Naive thymus-derived CD8-positive, alpha-beta T cell (primary cell): Measurements from ENCODE around the gene TENT4A. TPM values are rescaled to one million over a fixed set of nuclear protein-coding genes. Genes with fewer than 3 reads are reported as not detected.

Source experiments
- ATAC-seq, 2 donors: fragments of 150-1000 bp; cut with Tn5 transposase in 1 of 2; sonication (Bioruptor Pico), chemical (Tn5 transposase) in 1 of 2; 1 replicate in 1 of 2; 2 replicates in 1 of 2; pipeline ENCODE4 v1.10.0; 2021; ENCODE audit warnings: mild to moderate bottlenecking in 2 of 2, moderate library complexity in 2 of 2
- POLR2A ChIA-PET: fragments of 350-600 bp; sonication (Branson Sonifier 250); formaldehyde crosslinking; loops from one replicate; lab custom pipeline; 2021; ENCODE audit warnings: antibody characterized with exemption; lab: Charles Lee
- DNase-seq, 10 donors: peaks; one replicate each; pipeline versions ENCODE4 v3.0.0 to v3.0.0-alpha.2; 2020 to 2022
- H3K27ac Mint-ChIP-seq, 10 donors: one replicate each; pipeline ENCODE4 v1.8.0; 2020 to 2022; ENCODE audit warnings: mild to moderate bottlenecking in 10 of 10, mixed read lengths in 10 of 10, moderate library complexity in 4 of 10, inconsistent platforms in 1 of 10
- H3K27me3 Mint-ChIP-seq, 5 donors: one replicate each; pipeline ENCODE4 v1.8.0; 2021 to 2022; ENCODE audit warnings: mixed read lengths in 5 of 5
- H3K36me3 Mint-ChIP-seq, 3 donors: one replicate each; pipeline ENCODE4 v1.8.0; 2020 to 2022; ENCODE audit warnings: mixed read lengths in 3 of 3, mild to moderate bottlenecking in 2 of 3, inconsistent platforms in 1 of 3
- H3K4me1 Mint-ChIP-seq, 4 donors: one replicate each; pipeline ENCODE4 v1.8.0; 2021 to 2022; ENCODE audit warnings: mixed read lengths in 4 of 4
- H3K4me3 Mint-ChIP-seq, 10 donors: one replicate each; pipeline ENCODE4 v1.8.0; 2020 to 2022; ENCODE audit warnings: mild to moderate bottlenecking in 10 of 10, mixed read lengths in 10 of 10, moderate library complexity in 6 of 10, inconsistent platforms in 1 of 10
- H3K9me3 Mint-ChIP-seq, 9 donors: one replicate each; pipeline ENCODE4 v1.8.0; 2020 to 2022; ENCODE audit warnings: mixed read lengths in 9 of 9, mild to moderate bottlenecking in 3 of 9, inconsistent platforms in 1 of 9, moderate library complexity in 1 of 9
- polyA plus RNA-seq, 3 donors: library from polyadenylated mRNA; unstranded; fragments of 300-500 nt; fragmentation: Illumina TruSeq; gene quantifications; one replicate each; pipeline ENCODE4 v1.2.3, GENCODE V29; 2021
- total RNA-seq, 8 experiments: library from RNA in 2 of 8; stranded (reverse) in 2 of 8; gene quantifications; one replicate each; pipeline ENCODE4 v1.2.3 and lab custom pipeline; 2021 to 2026

TENT4A gene
- total and polyA plus RNA-seq, 5 experiments from 2014 or later, result 0.72 to 53.7 (median 1.2) TPM

GRCh38 chr5:6759401-6759800, 46.2 kb downstream of the TENT4A start:
- POLR2A ChIA-PET, result no interaction called here
- H3K27me3 Mint-ChIP-seq, result no peaks in the 10 kb centered on the region
- peaks cover 0 to 2% (median 0%) of the 10 kb centered on the region in 9 donors for H3K9me3 Mint-ChIP-seq

DNA sequence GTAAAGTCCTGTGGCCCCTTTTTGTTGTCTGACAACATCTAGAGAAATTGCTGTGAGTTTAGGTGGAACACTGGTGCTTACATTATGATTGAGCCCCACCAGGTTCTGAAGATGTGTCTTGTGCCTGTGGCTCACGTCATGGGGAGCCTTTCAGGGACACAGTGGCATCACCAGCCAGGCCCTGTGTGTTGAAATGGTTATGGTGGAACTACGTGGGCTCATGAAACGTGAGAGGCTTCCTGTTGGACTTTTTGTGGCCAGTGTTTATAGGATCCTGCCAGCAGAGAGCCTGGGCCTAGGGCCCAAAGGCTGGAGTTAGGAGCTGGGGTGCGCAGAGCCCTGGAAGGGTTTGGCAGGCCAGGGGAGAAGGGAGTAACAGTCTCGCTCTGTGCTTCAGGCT, 46.8 kb downstream of the TENT4A start:
- Mint-ChIP-seq H3K36me3 (peaks cover 0 to 31% (median 15%) of the 10 kb centered on the region in 3 donors), H3K4me3 (no peak overlapping the region), H3K9me3 (peaks cover 0 to 2% (median 0%) of the 10 kb centered on the region in 9 donors), H3K27ac (peak overlapping the region in 3 of 10 donors; percentile 22 to 69 (median 35)), H3K4me1 (peaks cover 0 to 1% (median 0%) of the 10 kb centered on the region in 4 donors), H3K27me3 (no peaks in the 10 kb centered on the region)
- DNase-seq (no peak), ATAC-seq (no peak)
- POLR2A ChIA-PET, result no interaction called here

More at GRCh38 chr5:6759401-6759800, 46.2 kb downstream of the TENT4A start:
- no peak for DNase-seq
- Mint-ChIP-seq H3K4me1 (peaks cover 0 to 1% (median 0%) of the 10 kb centered on the region in 4 donors), H3K4me3 (no peak overlapping the region), H3K36me3 (peaks cover 0 to 37% (median 18%) of the 10 kb centered on the region in 3 donors), H3K27ac (peak overlapping the region in 1 of 10 donors; percentile 50)
- no peak for ATAC-seq

DNA sequence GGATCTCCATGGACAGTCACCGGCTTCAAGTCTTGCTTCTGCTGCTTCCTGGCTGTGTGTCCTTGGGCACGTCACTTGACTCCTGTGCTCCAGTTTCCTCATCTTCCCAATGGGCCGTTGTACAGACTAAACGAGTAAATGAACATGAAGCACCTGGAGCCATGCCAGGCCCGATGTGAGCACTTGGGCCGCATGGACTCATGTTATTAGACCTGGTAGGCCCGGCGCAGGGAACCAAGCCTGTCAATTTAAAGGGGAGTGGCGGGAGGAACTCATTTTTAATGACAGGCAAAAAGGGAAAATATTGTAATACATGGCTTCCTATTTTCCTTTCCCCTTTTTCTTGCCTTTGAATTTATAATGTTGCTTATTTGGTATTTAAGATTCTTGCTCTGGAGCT, 47.5 kb downstream of the TENT4A start:
- Mint-ChIP-seq H3K36me3 (peaks cover 0 to 24% (median 9%) of the 10 kb centered on the region in 3 donors), H3K27ac (peak overlapping the region in 2 of 10 donors; percentile 20 to 22), H3K4me1 (peaks cover 0 to 3% (median 1%) of the 10 kb centered on the region in 4 donors), H3K9me3 (peaks cover 0 to 2% (median 0%) of the 10 kb centered on the region in 9 donors), H3K27me3 (no peaks in the 10 kb centered on the region), H3K4me3 (no peak overlapping the region)
- DNase-seq, result no peak
- POLR2A ChIA-PET, result no interaction called here
- ATAC-seq, result no peak

- peaks cover 0 to 2% (median 0%) of the 10 kb centered on the region in 9 donors for H3K9me3 Mint-ChIP-seq
Measured at GRCh38 chr5:6761333-6761732, 48.1 kb downstream of the TENT4A start.

GRCh38 chr5:6762116-6762515, 48.9 kb downstream of the TENT4A start:
- POLR2A ChIA-PET, result no interaction called here
- DNase-seq, result no peak

More at GRCh38 chr5:6761333-6761732, 48.1 kb downstream of the TENT4A start:
- Mint-ChIP-seq H3K27me3 (no peaks in the 10 kb centered on the region), H3K27ac (peak overlapping the region in 1 of 10 donors; percentile 20), H3K4me1 (peaks cover 0 to 7% (median 4%) of the 10 kb centered on the region in 4 donors), H3K4me3 (no peak overlapping the region), H3K36me3 (peaks cover 0 to 18% (median 4%) of the 10 kb centered on the region in 3 donors)
- POLR2A ChIA-PET, result no interaction called here
- ATAC-seq (no peak), DNase-seq (no peak)

GRCh38 chr5:6762697-6763096, 49.5 kb downstream of the TENT4A start:
- no peak overlapping the region for H3K4me3 Mint-ChIP-seq
- H3K36me3 Mint-ChIP-seq, result peaks cover 0 to 7% (median 4%) of the 10 kb centered on the region in 3 donors
- no peak for ATAC-seq
- DNase-seq, result no peak
- H3K27ac Mint-ChIP-seq, result no peak overlapping the region
- no peaks in the 10 kb centered on the region for H3K27me3 Mint-ChIP-seq
- H3K9me3 Mint-ChIP-seq, result peaks cover 0 to 2% (median 0%) of the 10 kb centered on the region in 9 donors
- POLR2A ChIA-PET, result no interaction called here
- peaks cover 0 to 11% (median 5%) of the 10 kb centered on the region in 4 donors for H3K4me1 Mint-ChIP-seq

More at GRCh38 chr5:6762116-6762515, 48.9 kb downstream of the TENT4A start:
- H3K4me3 Mint-ChIP-seq, result no peak overlapping the region
- H3K36me3 Mint-ChIP-seq, result peaks cover 0 to 12% (median 4%) of the 10 kb centered on the region in 3 donors
- no peaks in the 10 kb centered on the region for H3K27me3 Mint-ChIP-seq
- no peak for ATAC-seq
- no peak overlapping the region for H3K27ac Mint-ChIP-seq
- peaks cover 0 to 2% (median 0%) of the 10 kb centered on the region in 9 donors for H3K9me3 Mint-ChIP-seq
- peaks cover 0 to 8% (median 4%) of the 10 kb centered on the region in 4 donors for H3K4me1 Mint-ChIP-seq

- no peak overlapping the region for H3K27ac Mint-ChIP-seq
- no peak for DNase-seq
- H3K4me3 Mint-ChIP-seq, result no peak overlapping the region
- POLR2A ChIA-PET, result no interaction called here
- ATAC-seq, result no peak
- no peaks in the 10 kb centered on the region for H3K27me3 Mint-ChIP-seq
- H3K4me1 Mint-ChIP-seq, result peaks cover 0 to 11% (median 5%) of the 10 kb centered on the region in 4 donors
- peaks cover 0 to 2% (median 0%) of the 10 kb centered on the region in 9 donors for H3K9me3 Mint-ChIP-seq
- H3K36me3 Mint-ChIP-seq, result peaks cover 0 to 4% (median 2%) of the 10 kb centered on the region in 3 donors
Measured at GRCh38 chr5:6763191-6763590, 50.0 kb downstream of the TENT4A start.

- Mint-ChIP-seq H3K36me3 (peaks cover 0 to 2% (median 0%) of the 10 kb centered on the region in 3 donors), H3K27me3 (peaks cover 0 to 4% (median 0%) of the 10 kb centered on the region in 5 donors), H3K27ac (peak overlapping the region in 1 of 10 donors; percentile 43), H3K4me3 (no peak overlapping the region), H3K4me1 (peaks cover 0 to 11% (median 5%) of the 10 kb centered on the region in 4 donors), H3K9me3 (no peaks in the 10 kb centered on the region)
- peak; percentile 26 to 74 (median 51) for DNase-seq
- ATAC-seq, result peak; percentile 72 to 85
- POLR2A ChIA-PET, result interaction anchor here (0.7 kb wide), 1 partner anchor 25 kb away, joined by 6 read pairs; no protein-coding TSS in a partner anchor
Measured at GRCh38 chr5:6765612-6766525, 52.6 kb downstream of the TENT4A start.

GRCh38 chr5:6766604-6767093, 53.4 kb downstream of the TENT4A start:
- no peak overlapping the region for H3K27ac Mint-ChIP-seq
- peaks cover 0 to 11% (median 5%) of the 10 kb centered on the region in 4 donors for H3K4me1 Mint-ChIP-seq
- H3K9me3 Mint-ChIP-seq, result no peaks in the 10 kb centered on the region
- H3K4me3 Mint-ChIP-seq, result no peak overlapping the region
- peaks cover 0 to 10% (median 0%) of the 10 kb centered on the region in 5 donors for H3K27me3 Mint-ChIP-seq
- DNase-seq, result peak in 1 of 10 donors; percentile 35
- H3K36me3 Mint-ChIP-seq, result no peaks in the 10 kb centered on the region
- POLR2A ChIA-PET, result no interaction called here
- peak; percentile 46 to 49 for ATAC-seq

DNA sequence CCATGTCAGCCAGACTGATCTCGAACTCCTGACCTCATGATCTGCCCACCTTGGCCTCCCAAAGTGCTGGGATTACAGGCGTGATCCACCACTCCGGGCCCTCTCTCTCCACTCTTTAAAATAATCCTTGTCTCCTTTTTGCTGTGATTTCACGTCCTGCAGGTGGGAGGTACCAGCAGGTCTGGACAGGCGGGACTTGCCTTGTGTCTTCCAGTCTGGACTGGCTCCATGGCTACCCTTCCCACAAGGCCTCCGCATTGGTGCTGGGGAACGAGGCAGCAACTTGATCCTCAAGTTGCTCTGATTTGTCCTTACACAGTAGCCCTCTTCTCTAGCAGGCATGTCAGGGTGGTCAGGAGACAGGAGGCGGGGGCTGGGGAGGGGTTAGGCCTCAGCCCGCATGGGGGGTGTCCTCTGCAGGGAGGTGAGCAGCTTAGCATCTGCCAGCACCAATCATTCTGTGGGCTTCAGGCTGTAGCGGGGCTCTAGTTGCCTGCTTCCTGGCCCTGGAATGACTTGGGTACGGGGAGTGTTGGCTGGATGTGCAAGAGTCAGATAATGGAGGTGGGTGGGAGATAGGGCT, 54.3 kb downstream of the TENT4A start:
- no peak for DNase-seq
- no peaks in the 10 kb centered on the region for H3K36me3 Mint-ChIP-seq
- peak overlapping the region in 1 of 10 donors; percentile 56 for H3K27ac Mint-ChIP-seq
- H3K4me3 Mint-ChIP-seq, result no peak overlapping the region
- peaks cover 0 to 11% (median 5%) of the 10 kb centered on the region in 4 donors for H3K4me1 Mint-ChIP-seq
- no peaks in the 10 kb centered on the region for H3K9me3 Mint-ChIP-seq
- POLR2A ChIA-PET, result no interaction called here
- ATAC-seq, result no peak
- peaks cover 0 to 14% (median 0%) of the 10 kb centered on the region in 5 donors for H3K27me3 Mint-ChIP-seq

DNA sequence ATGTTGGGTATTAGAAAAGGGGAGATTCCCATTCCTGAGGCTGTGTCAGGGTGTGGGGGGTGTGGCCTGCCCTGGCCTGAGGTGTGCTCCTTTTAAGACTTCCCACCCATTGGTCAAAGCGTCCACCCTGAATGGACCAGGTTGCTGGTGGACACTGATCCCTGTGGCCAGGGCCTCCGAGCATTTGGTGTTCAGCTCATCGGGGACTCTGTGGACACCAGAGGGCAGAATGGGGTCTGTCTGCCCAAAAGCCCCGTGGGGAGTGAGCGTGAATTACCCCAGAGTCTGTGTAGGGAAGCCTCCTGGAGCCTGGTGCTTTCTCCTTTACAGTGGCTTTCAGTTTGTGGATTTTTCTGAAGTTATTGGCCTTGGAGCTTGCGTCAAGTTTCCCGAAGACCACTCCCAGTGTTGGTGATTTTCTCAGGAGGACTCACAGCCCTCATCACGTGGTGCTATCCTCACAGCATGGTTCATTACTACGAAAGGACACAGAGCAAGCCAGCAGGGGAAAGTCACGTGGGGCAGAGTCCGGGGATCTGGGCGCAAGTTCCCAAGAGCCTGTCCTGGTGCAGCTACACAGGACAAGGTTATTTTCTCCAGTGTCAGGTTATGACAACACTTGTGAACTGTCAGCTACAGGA, 55.5 kb downstream of the TENT4A start:
- Mint-ChIP-seq H3K4me3 (no peak overlapping the region), H3K27me3 (peaks cover 0 to 23% (median 0%) of the 10 kb centered on the region in 5 donors), H3K36me3 (no peaks in the 10 kb centered on the region), H3K4me1 (peaks cover 0 to 11% (median 7%) of the 10 kb centered on the region in 4 donors), H3K27ac (no peak overlapping the region), H3K9me3 (no peaks in the 10 kb centered on the region)
- ATAC-seq (no peak), DNase-seq (no peak)
- POLR2A ChIA-PET, result no interaction called here
